Measurements from ENCODE around the gene SHE.
"Not testable (repeated sequence)": the region's sequence is repeated elsewhere in the genome, so short reads cannot be mapped to it uniquely, and the experiment has no call there.

The SHE gene

GRCh38 chr1:154496383-154496782, 5.8 kb downstream of the SHE start:
- DNase-seq (ENCODE audit: insufficient read length, low spot score) (no peak), FAIRE-seq (no peak)
- TF ChIP-seq CTCF (IDR thresholded peaks at IDR 0.05; ENCODE audit: insufficient read depth, missing control alignments), result no peak

GRCh38 chr1:154495496-154496273, 6.5 kb downstream of the SHE start:
- no peak for DNase-seq (ENCODE audit: insufficient read length, low spot score)
- TF ChIP-seq CTCF (IDR thresholded peaks at IDR 0.05; ENCODE audit: insufficient read depth, missing control alignments), result no peak
- no peak for FAIRE-seq

GRCh38 chr1:154493276-154493675, 8.9 kb downstream of the SHE start:
- FAIRE-seq, result no peak
- DNase-seq (ENCODE audit: insufficient read length, low spot score), result no peak
- no peak for TF ChIP-seq CTCF (IDR thresholded peaks at IDR 0.05; ENCODE audit: insufficient read depth, missing control alignments)

GRCh38 chr1:154492115-154492514, 10.1 kb downstream of the SHE start:
- DNase-seq (ENCODE audit: insufficient read length, low spot score) (no peak), FAIRE-seq (no peak)
- no peak for TF ChIP-seq CTCF (IDR thresholded peaks at IDR 0.05; ENCODE audit: insufficient read depth, missing control alignments)

- FAIRE-seq, result no peak
- no peak for TF ChIP-seq CTCF (IDR thresholded peaks at IDR 0.05; ENCODE audit: insufficient read depth, missing control alignments)
- DNase-seq (ENCODE audit: insufficient read length, low spot score), result no peak
Measured at GRCh38 chr1:154490317-154490716, 11.9 kb downstream of the SHE start.

- FAIRE-seq, result no peak
- no peak for TF ChIP-seq CTCF (IDR thresholded peaks at IDR 0.05; ENCODE audit: insufficient read depth, missing control alignments)
Measured at GRCh38 chr1:154489695-154490274, 12.4 kb downstream of the SHE start.

GRCh38 chr1:154488922-154489321, 13.3 kb downstream of the SHE start:
- no peak for TF ChIP-seq CTCF (IDR thresholded peaks at IDR 0.05; ENCODE audit: insufficient read depth, missing control alignments)
- FAIRE-seq (no peak), DNase-seq (ENCODE audit: insufficient read length, low spot score) (no peak)

More at GRCh38 chr1:154489695-154490274, 12.4 kb downstream of the SHE start:
- no peak for DNase-seq (ENCODE audit: insufficient read length, low spot score)

GRCh38 chr1:154486756-154487155, 15.5 kb downstream of the SHE start:
- FAIRE-seq; DNase-seq (ENCODE audit: insufficient read length, low spot score): not testable (repeated sequence)

Data from D721Med (cell line).